ENCODE measurements around the gene FBXO42. TPM values are rescaled to one million over a fixed set of nuclear protein-coding genes. Genes with fewer than 3 reads are reported as not detected.

The FBXO42 gene
- total RNA-seq, 1 donor from 2014 or later, result 18.4 TPM

DNA sequence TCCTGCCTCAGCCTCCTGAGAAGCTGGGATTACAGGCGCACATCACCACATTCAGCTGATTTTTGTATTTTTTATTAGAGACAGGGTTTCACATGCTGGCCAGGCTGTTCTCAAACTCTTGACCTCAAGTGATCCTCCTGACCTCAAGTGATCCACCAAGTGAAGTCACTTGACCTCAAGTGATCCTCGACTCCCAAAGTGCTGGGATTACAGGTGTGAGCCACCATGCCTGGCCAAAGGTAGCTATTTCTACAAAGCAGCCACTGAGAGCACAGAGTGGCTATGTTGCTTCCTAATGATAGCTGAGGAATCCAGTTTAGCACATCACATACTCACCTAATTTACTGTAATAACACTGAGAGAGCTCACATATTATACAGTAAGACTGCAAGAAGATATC, 70.5 kb downstream of the FBXO42 start:
- Mint-ChIP-seq H3K27me3 (no peaks in the 10 kb centered on the region), H3K4me3 (no peak overlapping the region), H3K27ac (no peak overlapping the region), H3K36me3 (peaks cover 11% of the 10 kb centered on the region), H3K9me3 (no peaks in the 10 kb centered on the region), H3K4me1 (ENCODE audit: unreplicated experiment) (no peaks in the 10 kb centered on the region)
- DNase-seq (ENCODE audit: extremely low spot score, unreplicated experiment), result no peak
- TF ChIP-seq, protein P1, sequence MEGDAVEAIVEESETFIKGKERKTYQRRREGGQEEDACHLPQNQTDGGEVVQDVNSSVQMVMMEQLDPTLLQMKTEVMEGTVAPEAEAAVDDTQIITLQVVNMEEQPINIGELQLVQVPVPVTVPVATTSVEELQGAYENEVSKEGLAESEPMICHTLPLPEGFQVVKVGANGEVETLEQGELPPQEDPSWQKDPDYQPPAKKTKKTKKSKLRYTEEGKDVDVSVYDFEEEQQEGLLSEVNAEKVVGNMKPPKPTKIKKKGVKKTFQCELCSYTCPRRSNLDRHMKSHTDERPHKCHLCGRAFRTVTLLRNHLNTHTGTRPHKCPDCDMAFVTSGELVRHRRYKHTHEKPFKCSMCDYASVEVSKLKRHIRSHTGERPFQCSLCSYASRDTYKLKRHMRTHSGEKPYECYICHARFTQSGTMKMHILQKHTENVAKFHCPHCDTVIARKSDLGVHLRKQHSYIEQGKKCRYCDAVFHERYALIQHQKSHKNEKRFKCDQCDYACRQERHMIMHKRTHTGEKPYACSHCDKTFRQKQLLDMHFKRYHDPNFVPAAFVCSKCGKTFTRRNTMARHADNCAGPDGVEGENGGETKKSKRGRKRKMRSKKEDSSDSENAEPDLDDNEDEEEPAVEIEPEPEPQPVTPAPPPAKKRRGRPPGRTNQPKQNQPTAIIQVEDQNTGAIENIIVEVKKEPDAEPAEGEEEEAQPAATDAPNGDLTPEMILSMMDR (conservative IDR thresholded peaks at IDR 0.05), result no peak

DNA sequence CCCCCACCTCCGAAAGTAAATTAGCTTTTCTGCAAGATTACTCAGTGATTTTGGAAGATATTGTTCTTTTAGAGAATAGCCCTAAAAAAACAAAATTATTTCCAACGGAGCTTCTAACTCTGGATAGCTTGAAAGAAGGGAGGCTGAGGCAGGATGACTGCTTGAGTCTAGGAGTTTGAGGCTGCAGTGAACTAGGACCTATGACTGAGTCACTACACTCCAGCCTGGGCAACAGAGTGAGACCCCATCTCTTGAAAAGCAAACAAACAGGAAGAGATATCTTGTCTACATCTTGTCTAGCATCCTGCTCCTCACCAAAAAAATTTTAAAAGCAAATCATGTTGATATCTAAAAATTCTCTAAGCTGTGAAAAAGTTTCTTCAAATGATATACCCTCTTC, 73.1 kb downstream of the FBXO42 start:
- H3K4me3 Mint-ChIP-seq, result no peak overlapping the region
- H3K4me1 Mint-ChIP-seq (ENCODE audit: unreplicated experiment), result no peaks in the 10 kb centered on the region
- DNase-seq (ENCODE audit: extremely low spot score, unreplicated experiment), result no peak
- peaks cover 14% of the 10 kb centered on the region for H3K36me3 Mint-ChIP-seq
- H3K9me3 Mint-ChIP-seq, result no peaks in the 10 kb centered on the region
- TF ChIP-seq, protein P1 (conservative IDR thresholded peaks at IDR 0.05), result no peak
- no peaks in the 10 kb centered on the region for H3K27me3 Mint-ChIP-seq
- no peak overlapping the region for H3K27ac Mint-ChIP-seq

DNA sequence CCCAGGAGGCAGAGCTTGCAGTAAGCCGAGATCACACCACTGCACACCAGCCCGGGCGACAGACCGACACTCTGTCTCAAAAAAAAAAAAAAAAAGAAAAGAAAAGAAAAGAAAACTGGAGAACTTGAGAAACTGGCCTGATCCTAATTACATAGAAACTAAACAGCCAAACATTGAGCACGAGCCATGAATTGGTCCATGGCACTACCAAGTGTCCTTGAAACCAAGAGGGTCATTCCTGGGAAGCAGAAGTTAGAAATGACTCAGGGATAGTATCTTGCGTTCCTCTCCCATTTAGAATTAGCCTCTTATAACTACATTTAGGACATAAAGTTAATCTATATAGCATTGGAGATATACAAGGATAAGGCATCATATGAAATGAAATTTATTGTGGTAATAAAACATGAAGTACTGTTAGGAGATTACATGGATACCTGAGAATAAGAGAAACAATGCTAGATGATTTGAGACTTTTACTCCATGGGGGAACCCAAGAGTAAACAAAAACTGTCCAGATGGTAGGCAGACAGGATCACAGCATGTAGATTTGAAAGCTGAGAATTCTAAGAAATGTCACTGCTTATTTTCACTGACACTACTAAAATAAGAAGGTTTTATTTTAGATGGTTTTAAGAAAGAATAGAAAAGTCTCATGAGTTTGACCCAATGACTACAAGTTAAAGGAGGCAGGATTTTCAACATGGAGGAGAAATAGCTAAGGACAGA, 75.8 kb downstream of the FBXO42 start:
- Mint-ChIP-seq H3K4me3 (no peak overlapping the region), H3K36me3 (peaks cover 19% of the 10 kb centered on the region), H3K9me3 (no peaks in the 10 kb centered on the region), H3K27ac (no peak overlapping the region), H3K4me1 (ENCODE audit: unreplicated experiment) (no peaks in the 10 kb centered on the region), H3K27me3 (no peaks in the 10 kb centered on the region)
- TF ChIP-seq, protein P1 (conservative IDR thresholded peaks at IDR 0.05), result no peak
- no peak for DNase-seq (ENCODE audit: extremely low spot score, unreplicated experiment)

DNA sequence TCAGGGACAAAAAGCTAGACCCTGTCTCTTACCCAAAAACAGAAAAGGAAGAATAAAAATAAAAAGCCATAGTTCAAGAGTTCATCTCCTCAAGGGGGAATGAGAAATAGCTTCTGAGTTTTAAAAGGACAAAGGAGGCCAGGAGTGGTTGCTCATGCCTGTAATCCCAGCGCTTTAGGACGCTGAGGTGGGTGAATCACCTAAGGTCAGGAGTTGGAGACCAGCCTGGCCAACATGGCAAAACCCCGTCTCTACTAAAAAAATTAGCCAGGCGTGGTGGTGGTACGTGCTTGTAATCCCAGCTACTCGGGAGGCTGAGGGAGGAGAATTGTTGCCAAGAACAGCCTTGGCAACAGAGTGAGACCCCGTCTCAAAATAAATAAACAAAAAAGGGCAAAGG, 76.7 kb downstream of the FBXO42 start:
- Mint-ChIP-seq H3K27ac (no peak overlapping the region), H3K4me1 (ENCODE audit: unreplicated experiment) (peaks cover 5% of the 10 kb centered on the region), H3K27me3 (no peaks in the 10 kb centered on the region), H3K36me3 (peaks cover 24% of the 10 kb centered on the region), H3K9me3 (no peaks in the 10 kb centered on the region), H3K4me3 (no peak overlapping the region)
- no peak for DNase-seq (ENCODE audit: extremely low spot score, unreplicated experiment)
- TF ChIP-seq, protein P1 (conservative IDR thresholded peaks at IDR 0.05), result no peak

DNA sequence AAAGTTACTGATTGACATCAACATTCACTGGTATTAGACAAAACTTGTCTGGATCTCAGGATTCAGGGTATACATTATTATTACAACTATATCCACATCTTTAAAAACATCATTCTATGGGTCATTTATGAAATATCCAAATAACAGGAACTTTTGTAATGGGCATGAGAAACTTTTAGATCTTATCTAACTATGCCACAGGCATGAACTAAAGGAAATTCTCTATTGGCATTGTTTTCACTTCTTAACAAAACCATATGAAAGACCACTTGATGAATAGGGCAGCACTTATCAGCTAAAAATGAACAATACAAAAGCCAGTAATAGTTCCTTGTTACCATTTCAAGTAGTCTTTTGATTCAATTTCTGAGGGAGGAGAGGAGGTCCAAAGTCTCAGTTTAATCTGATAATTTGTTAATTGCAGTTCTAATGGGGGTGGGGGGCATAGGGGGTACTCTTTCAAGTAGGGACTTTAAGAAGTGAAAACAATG, 84.5 kb downstream of the FBXO42 start:
- no peak for DNase-seq (ENCODE audit: extremely low spot score, unreplicated experiment)
- no peak overlapping the region for H3K4me3 Mint-ChIP-seq
- no peak overlapping the region for H3K27ac Mint-ChIP-seq
- H3K4me1 Mint-ChIP-seq (ENCODE audit: unreplicated experiment), result peaks cover 27% of the 10 kb centered on the region
- H3K27me3 Mint-ChIP-seq, result no peaks in the 10 kb centered on the region
- H3K9me3 Mint-ChIP-seq, result no peaks in the 10 kb centered on the region
- H3K36me3 Mint-ChIP-seq, result peaks cover 11% of the 10 kb centered on the region
- TF ChIP-seq, protein P1 (conservative IDR thresholded peaks at IDR 0.05), result no peak

Data from type B pancreatic cell (in vitro differentiated cells).